Activated CD4-positive, alpha-beta T cell treated with anti-CD3 and anti-CD28 coated beads for 48 hours (primary cell): ENCODE measurements around the gene ETNK2.
"Not testable (repeated sequence)": the region's sequence is repeated elsewhere in the genome, so short reads cannot be mapped to it uniquely, and the experiment has no call there.

ENCODE experiments used
- DNase-seq: peaks from one replicate; pipeline ENCODE4 v3.0.0-alpha.2; 2020

Gene ETNK2

DNA sequence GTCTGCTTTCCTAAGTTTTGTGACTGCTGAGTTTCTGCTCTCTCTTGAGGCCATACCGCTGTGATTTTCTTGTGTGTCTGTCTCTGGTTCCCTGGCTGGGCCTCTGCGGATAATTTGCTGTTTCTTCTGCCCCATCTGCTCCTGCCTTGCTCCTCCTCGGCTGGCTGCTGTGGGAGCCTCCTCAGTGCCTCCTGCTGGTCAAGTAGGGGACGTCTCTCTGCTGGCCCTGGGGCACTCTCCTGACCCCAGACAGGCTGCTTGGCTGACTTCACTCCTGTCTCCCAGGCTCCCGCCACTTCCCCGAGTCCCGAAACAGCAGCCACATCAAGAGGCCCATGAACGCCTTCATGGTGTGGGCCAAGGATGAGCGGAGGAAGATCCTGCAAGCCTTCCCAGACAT lies 28.5 kb downstream of the ETNK2 start:
- peak; percentile 34 for DNase-seq

DNA sequence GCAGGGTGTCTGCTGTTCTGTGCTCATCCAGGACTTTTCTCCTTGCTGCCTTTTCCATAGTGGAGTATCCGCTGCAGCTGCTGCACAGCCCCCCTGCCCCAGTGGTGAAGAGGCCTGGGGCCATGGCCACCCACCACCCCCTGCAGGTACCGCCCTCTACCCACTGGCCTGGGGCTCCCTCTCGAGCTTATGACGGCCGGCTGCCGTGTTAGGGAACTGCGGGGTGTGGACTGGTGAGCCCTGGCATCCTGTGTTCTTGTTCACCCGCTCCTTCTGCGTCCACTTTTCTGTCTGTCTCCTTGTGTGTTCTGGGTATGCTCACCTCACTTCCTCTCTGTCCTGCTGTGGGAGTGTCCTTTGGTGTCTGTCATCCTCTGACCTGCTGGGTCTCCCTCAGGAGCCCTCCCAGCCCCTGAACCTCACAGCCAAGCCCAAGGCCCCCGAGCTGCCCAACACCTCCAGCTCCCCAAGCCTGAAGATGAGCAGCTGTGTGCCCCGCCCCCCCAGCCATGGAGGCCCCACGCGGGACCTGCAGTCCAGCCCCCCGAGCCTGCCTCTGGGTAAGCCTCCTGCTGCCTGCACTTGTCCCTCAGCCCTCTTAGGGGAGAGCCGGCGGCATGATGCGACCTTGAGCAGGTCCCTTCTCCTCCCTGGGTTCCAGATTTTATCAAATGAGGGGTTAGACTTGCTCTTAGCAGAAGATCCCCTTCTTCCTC lies 29.8 kb downstream of the ETNK2 start:
- no peak for DNase-seq

DNA sequence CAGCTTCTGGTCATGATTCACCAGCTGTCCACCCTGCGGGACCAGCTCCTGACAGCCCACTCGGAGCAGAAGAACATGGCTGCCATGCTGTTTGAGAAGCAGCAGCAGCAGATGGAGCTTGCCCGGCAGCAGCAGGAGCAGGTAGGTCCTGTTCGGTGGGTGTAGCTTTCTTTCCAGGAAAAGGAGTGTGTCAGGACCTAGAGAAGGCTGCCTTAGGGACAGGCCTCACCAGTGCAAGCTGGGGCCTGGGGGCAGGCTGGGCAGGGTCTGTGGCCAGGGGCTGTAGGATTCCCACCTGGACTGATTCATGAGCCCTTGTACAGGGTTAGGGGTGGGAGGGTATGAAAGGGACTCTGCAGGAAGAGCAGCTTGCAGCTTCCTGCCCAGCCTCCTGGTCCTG lies 35.3 kb downstream of the ETNK2 start:
- no peak for DNase-seq

DNA sequence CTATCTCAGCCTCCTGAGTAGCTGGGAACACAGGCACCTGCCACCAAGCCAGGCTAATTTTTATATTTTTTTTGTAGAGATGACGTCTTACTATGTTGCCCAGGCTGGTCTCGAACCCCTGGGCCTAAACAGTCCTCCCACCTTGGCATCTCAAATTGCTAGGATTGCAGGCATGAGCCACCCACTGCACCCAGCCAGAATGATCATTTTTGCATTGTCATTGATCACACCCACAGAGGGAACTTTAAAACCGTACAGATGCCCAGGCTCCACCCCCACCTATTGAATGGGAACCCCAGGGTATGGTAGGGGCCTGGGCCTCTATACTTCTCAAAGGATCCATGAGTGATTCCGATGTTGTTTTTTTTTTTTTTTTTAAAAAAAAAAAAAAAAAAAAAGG lies 36.7 kb downstream of the ETNK2 start:
- DNase-seq = no peak

DNA sequence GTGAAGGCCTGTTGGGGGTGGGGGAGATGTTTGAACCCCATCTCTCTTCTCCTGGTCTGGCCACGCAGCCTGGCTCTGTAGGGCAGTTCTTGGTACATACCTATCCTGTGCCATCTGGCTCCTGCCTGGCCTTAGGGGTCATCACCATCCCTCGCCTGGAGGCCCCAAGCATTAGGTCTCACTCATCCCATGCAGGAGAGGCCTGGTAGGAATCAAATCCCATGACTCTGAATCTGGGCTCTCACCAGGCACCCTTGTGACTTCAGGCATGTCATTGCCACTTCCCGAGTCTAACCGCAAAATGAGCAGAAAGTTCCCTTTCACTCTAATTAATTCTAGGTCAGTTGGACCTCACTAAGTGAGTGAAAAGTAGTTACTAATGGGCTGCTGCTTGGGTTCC lies 37.2 kb downstream of the ETNK2 start:
- DNase-seq = no peak

DNA sequence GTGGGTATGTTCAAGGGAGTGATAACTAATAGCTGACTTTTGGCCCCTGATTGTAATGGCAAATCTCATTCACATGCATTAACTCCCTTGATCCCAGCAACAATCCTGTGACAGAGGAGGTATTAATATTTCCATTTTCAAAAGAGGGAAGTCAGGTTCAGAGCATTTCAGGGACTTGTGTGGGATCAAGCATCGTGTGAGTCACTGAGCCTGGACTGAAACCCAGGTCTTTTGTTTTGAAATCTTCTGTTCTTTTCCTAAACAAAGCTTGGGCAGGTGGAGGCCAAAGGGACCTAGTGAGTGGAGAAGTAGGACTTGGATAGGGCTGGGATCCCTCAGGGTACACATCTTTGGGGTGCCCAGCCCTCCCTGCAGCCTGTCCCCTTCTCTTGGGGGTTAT lies 37.9 kb downstream of the ETNK2 start:
- no peak for DNase-seq

DNA sequence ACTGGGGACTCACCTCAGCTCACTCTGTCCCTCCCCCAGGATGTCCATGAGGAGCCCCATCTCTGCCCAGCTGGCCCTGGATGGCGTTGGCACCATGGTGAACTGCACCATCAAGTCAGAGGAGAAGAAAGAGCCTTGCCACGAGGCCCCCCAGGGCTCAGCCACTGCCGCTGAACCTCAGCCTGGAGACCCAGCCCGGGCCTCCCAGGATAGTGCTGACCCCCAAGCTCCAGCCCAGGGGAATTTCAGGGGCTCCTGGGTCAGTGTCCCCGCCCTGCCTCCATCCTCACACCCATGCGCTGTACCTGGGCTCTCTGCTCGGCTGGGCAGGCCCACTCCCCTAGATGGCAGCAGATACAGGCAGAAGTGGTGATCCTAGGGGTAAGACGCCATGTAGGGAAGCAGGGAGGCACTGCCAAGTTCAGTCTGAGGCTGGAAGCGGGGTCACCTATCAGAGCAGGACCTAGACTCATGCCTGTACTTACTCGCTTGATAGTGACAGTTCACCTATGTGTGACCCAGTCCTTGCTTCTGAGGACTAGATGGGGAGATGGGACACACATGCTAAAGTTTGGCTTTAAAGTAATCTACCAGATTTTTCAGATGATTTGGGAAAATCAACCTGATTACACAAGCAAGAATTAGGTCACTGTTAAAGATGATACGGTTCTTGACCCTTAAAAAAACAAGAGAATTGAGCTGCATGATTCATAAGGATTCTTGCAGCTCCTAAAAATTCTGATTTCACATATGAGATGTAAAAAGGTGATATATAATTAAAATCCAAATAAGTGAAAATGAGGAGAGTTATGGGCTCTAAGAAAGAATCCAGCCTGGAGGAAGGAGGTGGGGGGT lies 38.7 kb downstream of the ETNK2 start:
- DNase-seq = no peak

DNA sequence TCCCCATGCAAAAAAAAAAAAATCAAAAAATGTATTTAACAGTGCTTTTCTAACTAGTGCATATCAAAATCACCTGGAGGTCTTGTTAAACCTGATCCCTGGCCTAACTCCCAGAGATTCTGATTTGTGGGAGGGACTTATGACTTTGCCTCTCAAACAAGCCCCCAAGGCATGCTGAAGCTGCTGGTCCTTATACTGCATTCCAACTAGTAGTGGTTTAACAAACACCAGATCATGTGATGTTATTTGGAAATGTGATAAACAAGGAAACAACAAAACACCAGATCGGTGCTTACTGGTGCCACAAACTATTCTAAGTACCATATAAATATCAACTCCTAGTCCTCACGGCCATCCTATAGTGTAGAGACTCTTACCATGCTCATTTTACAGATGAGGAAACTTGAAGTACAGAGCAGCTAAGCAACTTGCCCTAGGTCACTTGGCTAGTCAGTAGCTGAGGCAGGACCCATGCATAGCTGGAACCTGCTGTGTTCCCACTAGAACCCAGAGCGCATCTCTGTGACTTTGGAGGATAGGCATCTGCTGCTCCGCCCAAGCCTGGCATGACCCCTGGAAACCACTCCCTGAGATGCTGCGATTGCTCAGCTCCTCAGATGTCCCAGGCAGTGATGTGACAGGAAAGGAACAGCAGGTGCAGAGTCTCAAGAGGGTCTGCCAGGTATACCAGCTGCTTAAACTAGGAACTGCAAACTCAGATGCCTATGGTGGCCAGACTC lies 40.8 kb downstream of the ETNK2 start:
- no peak for DNase-seq

DNA sequence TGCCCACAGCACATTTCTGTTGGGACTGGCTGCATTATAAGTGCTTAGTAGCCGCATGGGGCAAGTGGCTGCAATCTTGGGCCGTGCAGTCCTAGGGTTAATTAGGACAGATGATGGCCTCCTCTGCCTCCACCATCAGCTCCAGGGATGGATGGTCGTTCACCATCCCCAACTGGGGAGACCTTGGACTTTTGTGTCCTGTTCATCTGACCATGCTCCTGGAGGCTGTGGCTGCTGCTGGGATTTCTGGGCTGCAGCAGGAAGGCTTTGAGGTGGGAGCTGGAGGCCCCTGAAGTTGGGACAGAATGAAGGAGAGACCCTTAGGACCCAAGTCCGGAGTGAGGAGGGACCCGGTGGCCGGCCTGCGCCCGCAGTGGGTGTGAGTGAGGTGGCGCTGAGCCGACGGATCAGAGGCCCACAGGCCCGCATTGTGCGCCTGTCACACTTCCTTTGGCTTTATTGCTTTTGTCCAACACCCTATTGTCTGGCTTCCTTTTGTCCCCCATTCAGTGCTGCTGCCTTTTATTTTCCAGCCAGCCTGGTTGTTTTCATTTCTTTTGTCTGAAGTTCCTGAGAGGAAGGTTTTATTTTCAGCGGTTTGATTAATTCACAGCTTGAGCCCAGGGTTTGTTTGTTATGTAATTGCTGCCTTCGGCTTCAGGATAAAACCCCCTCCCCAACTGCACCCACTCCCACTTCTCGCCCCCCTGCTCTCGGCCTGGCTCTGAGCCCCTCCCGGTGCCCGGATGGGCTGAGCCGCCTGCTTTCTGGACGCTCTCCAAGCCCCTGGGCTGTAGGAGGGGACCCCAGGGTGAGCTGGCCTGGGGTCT lies 43.3 kb downstream of the ETNK2 start:
- DNase-seq = no peak

DNA sequence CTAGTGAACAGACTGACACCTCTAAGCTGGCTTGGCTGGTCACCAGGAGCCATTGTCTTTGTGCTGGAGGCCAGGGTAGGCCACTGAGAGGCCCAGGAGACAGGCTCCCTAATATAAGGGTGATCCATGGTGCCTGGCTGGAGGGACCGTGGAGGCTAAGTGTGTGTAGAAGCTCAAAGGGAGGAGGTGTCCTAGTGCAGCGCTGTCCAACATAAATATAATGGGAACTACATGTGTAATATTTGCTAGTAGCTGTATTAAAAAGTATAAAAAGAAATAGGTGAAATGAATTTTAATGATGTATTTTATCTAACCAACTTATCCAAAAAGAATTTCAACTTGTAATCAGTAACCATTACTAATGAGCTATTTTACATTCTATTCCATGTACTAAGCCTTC lies 44.0 kb downstream of the ETNK2 start:
- DNase-seq = no peak

DNA sequence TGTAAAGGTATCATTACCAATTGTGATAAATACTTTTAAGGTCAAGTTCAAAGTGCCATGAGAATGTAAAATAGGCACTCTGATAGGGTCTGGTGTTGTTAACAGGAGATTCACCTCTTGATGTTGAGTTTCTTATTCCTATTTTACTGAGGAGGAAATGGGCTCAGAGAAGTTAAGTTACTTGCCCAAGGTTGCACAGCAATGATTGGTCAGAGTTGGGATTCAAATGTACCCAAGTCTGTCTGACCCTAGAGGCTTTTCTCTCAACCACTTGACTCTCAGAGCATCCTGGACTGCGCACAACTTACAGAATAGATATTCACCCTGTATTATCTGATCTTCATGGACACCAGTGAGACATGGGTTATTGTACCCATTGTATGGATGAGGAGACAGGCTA lies 45.0 kb downstream of the ETNK2 start:
- DNase-seq = no peak

DNA sequence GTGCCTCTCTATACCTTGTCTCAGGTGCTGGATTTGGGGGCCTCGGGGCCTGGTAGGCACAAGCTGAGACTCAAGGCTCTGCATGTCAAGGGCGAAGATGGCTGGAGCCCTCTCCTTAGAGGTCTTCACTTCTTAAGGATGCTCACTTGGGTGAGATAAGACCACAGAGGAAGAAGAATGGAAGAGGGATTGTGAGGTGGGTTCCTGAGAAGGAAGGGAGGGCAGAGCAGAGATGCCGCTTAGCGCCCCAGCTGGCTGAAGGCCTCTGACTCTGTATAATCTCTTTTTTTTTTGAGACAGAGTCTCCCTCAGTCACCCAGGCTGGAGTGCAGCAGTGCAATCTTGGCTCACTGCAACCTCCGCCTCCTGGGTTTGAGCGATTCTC lies 46.7 kb downstream of the ETNK2 start:
- no peak for DNase-seq

DNA sequence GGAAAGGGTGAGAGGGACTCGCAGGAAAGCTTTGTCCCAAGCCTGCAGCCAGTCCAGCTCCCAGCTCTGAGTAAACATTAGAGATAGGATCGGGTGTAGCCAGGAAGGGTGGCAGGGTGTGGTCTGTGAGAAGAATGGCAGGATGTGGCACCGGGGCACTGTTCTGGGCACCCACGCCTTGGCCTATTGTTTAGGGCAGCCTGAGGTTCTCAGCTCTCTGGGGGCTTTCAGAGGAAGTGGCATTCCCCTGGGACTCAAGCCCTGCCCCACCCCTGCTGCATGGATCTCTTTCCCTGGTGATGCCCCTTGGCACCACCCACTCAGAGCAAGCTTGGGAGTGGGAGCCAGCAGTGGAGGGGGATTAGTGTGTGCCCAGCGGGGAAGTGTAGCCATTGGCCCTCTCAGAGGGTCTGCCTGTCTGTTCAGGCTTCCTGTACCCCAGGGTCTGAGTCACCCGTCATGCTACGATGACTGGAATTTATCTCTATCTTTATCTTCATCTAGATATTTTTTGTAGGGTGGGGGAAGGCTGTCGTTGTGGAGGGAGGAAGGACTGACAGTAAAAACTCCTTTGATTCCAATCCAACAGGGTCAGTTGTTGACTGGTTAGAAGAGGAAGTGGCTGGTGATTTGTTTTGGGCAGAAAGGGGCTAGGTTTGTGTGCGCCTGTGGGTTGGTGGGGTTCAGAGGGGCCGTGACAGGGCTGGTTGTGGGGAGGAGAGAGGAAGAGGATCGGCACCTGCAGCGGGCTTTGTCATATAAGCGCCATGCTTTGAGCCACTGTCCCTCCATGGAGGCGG lies 47.3 kb downstream of the ETNK2 start:
- DNase-seq = peak; percentile 21

DNA sequence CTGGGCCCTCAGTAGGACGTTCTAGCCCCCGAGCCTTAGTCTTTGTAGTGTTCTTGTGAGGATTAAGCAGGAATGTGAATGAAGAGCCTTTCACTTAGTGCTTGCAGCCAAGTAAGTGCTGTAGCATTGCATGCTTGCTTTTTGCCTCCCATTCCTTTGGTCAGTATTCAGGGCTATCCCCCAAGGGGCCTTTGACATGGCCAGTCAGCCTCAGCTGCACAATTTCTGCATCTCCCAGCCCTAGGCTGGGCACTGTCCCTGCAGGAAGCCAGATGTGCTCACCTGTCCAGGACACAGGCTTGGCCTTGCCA lies 48.5 kb downstream of the ETNK2 start:
- no peak for DNase-seq

DNA sequence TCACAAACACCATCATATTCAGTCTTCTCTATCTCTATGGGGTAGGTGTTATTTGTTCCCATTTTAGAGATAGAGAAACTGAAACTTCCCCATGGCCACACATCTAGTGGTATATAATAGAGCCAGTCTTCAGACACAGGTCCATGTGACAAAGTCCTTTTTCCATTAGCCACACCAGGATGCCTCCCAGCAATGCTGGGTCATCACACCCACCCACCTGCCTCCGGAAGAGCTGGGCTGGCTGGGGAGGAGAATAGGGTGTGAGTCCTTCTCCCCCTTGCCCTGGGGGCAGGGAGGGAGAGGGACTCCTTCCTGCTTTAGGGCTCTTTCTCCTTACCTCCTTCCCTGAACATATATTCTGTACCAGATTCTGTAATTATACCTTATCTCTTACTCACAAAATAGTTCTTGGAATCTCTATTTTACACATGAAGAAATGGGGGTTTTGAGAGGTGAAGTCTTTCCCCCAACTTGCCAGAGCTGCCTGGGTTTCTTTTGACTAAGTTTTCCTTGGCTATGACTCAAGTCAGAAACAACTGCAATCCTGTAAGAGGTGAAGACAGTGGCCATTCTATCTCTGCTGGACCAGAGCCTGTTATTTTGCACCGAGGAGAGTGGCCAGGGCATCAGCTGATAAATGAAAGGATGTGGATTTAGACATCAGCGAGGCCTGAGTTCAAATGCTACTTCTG lies 49.0 kb downstream of the ETNK2 start:
- DNase-seq = no peak

DNA sequence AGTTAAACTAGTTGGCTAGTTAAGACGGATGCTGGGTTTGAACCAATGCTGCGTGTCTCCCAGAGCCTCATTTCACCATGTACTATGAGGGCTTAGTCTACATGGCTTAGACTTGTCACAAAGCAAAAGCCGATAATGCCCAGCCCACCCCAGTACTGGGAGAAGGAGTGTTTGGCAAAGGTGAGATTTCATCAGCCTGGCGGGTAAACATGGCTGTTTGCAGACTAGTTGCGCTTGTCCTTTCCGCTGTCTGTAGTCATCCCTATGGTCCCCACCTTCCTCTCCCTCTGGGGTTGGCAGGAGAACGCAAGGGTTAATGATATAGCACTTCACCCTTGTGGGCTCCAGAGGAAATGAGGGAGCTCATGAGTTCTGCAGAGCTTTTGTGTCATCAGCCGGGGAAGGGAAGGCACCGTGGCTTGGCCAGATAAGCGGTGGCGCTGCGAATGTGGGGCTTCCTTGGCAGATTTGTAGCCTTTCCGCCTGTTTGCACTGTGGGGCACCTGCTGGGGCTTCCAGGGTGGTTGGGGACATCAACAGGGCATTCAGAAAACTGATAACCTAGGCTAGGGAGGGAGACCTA lies 49.7 kb downstream of the ETNK2 start:
- DNase-seq = peak; percentile 24

DNA sequence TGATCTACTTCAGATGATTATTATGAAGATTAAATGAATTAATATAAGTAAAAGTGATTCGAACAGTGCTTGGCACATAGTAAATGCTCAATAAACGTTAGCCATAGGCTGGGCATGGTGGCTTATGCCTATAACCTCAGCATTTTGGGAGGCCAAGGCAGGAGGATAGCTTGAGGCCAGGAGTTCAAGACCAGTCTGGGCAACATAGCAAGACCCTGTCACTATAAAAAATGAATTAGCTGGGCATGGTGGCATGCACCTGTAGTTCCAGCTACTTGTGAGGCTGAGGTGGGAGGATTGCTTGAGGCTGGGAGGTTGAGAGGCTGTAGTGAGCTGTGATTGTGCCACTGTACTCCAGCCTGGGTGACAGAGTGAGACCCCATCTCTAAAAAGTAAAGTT lies 52.1 kb downstream of the ETNK2 start:
- DNase-seq = not testable (repeated sequence)

DNA sequence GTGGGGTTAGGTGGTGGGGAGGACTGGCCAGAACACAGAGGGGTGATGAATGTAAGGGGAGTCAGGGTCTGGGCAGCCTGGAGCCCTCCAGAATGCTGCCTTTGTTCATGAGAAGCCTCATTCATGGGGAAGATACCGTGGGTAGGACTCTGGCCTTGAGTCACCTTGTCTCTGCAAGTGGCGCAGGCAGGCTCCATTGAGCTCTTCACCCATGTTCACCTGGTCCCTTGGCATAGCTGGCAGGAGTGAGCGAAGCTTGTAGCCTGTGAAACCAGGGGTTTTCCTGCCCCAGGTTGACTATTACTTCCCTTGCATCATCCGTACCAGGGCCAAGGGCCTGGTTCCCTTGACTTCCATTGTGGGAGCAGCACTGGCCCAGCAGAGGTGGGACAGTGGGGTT lies 53.2 kb downstream of the ETNK2 start:
- DNase-seq = no peak

DNA sequence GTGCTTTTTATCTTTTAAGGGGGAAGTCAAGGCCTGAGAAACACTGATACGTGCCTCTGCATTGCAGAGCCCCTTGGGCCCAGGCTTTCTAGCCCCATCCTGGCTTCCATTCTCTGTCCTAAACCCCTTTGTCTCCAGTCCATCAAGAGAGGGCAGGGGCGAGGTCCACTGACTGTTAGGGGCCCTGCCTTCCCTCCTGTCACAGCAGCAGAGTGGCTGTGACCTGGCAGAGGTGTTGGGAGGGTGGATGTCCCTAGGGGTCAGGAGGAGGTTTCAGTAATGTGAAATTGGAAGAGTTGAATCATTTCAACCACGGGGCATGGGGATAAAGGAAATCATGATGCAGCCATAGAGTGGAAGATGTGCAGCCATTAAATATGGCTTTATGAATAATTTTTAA lies 54.9 kb downstream of the ETNK2 start:
- DNase-seq = no peak

DNA sequence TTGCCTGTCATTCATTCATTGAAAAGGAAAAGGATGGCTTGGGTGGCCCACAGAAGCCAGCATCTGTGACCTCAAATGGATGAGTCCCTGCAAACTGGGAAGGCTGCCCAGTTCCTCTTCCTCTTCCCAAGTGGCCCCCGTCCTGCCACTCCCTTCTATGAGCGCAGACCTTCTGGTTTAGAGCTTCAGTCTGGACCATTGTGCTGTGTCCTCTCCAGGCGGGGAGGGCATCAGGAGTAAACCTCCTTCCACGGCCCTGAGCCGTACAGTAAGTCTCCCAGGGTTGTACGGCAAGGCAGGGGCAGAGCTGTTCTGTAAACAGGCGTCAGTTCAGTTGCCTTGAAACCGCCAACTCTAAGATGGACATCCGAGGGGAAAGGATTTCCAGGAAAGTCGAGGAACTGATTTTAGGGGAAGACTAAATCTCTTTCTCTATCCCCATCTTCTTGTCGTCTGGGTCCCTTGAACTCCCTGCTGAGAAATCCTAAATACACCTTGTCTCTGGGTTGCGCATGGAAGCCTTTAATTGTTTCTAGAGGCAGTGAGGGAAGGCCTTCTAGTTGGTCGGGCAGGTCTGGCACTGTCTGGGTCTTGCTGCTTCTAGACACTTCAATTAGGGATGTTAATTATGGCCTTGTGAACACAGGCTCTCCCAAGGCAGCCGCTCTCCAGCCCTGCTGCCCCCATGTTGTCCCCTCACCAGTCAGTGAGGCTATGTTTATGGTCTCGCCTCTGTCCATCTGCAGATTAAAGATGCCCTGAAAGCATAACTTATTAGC lies 56.8 kb downstream of the ETNK2 start:
- DNase-seq = no peak
